ENCODE measurements around the gene BORCS8. TPM values are rescaled to one million over a fixed set of nuclear protein-coding genes. Genes with fewer than 3 reads are reported as not detected.
"Not testable (repeated sequence)": the region's sequence is repeated elsewhere in the genome, so short reads cannot be mapped to it uniquely, and the experiment has no call there.

Gene BORCS8
- polyA plus RNA-seq, 1 donor, result 13.2 TPM

- not testable (repeated sequence) for DNase-seq
Measured at GRCh38 chr19:19148504-19148903, 43.4 kb downstream of the BORCS8 start.

- DNase-seq, result no peak
Measured at GRCh38 chr19:19147344-19147743, 44.6 kb downstream of the BORCS8 start.

- DNase-seq, result no peak
Measured at GRCh38 chr19:19146865-19147264, 45.1 kb downstream of the BORCS8 start.

- peak; percentile 61 for DNase-seq
Measured at GRCh38 chr19:19145684-19146608, 46.0 kb downstream of the BORCS8 start.

- DNase-seq, result no peak
Measured at GRCh38 chr19:19145281-19145680, 46.7 kb downstream of the BORCS8 start.

GRCh38 chr19:19142347-19142746 is 49.6 kb downstream of the BORCS8 start:
- no peak for DNase-seq

DNA sequence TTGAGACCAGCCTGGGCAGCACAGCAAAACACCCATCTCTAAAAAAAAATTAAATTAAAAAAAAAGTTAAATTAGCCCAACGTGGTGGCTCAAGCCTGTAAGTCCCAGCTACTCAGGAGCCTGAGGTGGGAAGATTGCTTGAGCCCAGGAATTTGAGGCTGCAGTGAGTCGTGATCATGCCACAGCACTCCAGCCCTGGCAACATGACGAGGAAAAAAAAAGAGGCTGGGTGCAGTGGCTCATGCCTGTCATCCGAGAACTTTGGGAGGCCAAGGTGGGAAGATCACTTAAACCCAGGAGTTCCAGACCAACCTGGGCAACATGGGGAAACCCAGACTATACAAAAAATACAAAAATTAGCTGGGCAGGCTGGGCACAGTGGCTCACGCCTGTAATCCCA is 51.5 kb downstream of the BORCS8 start:
- DNase-seq, result no peak

GRCh38 chr19:19139876-19140229 is 52.1 kb downstream of the BORCS8 start:
- DNase-seq, result no peak

DNA sequence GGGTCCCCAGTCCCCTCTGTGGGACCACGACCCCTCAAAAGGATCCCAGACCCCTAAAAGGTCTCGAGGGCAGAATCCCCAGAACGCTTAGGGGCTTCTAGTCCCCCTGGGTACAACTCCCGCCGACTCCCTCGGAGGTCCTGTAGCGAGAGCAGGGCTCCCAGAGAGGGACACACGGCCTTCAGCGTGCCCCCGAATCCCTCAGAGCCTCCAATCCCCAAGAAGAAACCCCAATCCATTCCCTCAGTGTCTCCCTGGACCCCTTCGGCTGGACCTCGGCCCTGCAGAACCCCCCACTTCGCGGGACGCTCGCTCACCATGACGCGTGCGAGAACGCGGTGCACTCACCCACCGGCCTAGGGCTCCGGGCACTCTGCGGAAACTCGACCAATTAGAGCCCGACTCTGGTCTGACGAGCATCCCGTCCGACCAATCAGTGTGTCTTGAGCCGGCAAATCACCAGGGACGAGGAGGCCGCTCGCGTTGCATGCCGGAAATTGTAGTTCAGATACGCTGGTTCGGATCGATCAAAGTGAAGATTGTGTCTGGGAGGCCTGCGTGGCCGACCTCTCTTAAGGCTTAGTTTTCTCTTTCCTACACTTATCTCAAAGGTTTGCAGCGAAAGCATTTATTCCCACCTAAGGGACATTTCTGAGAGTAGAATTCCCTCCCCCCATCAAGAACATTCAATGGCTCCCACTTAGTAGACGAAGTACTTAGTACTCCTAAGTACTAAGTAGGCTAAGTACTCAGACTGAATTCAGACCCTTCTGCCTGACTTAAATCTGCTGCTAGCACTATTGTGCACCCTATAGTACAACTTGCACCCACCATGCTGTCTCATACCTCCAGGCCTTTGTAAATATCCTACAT is 53.6 kb downstream of the BORCS8 start, which contains the start of gene TMEM161A:
TSS of gene TMEM161A (minus strand) at position 370 of the 873 bp plus-strand sequence. CDS start at position 320, 50 bp downstream.
- peak; percentile 98 for DNase-seq

- DNase-seq, result no peak
Measured at GRCh38 chr19:19137556-19138108, 54.3 kb downstream of the BORCS8 start.

DNA sequence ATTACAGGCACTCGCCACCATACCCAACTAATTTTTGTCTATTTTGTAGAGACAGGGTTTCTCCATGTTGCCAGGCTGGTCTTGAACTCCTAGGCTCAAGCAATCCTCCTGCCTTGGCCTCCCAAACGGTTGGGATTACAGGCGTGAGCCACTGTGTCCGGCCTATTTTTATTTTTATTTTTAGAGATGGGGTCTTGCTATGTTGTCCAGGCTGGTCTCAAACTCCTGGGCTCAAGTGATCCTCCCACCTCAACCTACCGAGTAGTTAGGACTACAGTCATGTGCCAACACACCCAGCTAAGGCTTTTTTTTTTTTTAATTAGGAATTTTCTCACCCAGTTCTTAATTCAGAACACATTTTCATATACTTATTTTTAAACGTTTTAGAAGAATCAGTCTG is 56.2 kb downstream of the BORCS8 start:
- DNase-seq, result not testable (repeated sequence)

DNA sequence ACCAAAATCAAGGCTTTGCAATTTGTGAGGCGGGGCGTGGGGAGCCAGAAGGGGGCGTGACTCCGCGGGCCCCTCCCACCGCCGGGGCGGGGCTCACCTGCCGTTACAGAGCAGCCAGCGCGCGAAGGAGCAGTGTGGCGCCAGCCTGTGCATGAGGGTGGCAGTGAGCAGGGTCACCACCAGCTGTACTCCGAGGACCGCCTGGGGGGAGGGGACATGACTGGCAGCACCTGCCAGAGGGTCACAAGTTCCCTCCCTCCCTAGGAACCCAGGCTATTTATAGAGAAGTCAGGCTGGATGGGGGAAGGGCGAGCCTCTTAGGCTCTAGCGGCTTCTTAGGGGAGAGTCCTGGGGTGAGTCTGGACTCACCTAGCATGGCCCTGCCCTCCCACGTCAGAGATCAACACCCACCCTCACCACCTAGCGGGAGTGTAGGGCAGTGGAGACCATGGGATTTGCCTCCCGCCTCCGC is 57.2 kb downstream of the BORCS8 start:
- no peak for DNase-seq

DNA sequence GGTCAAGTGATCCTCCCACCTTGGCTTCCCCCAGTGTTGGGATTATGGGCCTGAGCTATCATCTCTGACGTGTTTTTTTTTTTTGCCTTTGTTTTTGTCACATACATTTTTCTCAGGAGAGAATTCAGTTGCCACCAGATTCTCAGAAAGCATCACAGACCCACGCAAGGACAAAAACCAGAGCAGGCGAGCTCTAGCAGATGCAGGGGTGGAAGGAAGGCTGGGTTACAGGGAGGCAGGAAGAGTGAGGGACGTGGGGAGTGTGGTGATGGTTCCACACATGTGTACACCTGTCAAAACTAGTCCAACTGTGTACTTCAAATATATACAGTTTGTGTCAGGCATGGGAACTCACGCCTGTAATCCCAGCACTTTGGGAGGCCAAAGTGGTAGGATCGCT is 58.0 kb downstream of the BORCS8 start:
- no peak for DNase-seq

- no peak for DNase-seq
Measured at GRCh38 chr19:19132912-19133311, 59.0 kb downstream of the BORCS8 start.

GRCh38 chr19:19131989-19132388 is 60.0 kb downstream of the BORCS8 start:
- no peak for DNase-seq

Other genes with a start within 250 kb of the BORCS8 start
- 62.8 TPM for gene SUGP2, start 158.6 kb downstream of the BORCS8 start, polyA plus RNA-seq (ENCODE audit: insufficient read length)
- 29.7 TPM for gene ARMC6, start 158.5 kb downstream of the BORCS8 start, polyA plus RNA-seq (ENCODE audit: insufficient read length)
- 10.3 TPM for gene SLC25A42, start 128.2 kb downstream of the BORCS8 start, polyA plus RNA-seq (ENCODE audit: insufficient read length)
- gene TMEM161A, start 53.7 kb downstream of the BORCS8 start, polyA plus RNA-seq (ENCODE audit: insufficient read length), result 21.8 TPM
- 2.8 TPM for gene MEF2B, start 21.9 kb downstream of the BORCS8 start, polyA plus RNA-seq (ENCODE audit: insufficient read length)
- gene RFXANK, start 106 bp upstream of the BORCS8 start, polyA plus RNA-seq (ENCODE audit: insufficient read length), result 64.6 TPM
- gene NR2C2AP, start 11.3 kb upstream of the BORCS8 start, polyA plus RNA-seq (ENCODE audit: insufficient read length), result 9.2 TPM
- gene NCAN, start 19.8 kb upstream of the BORCS8 start, polyA plus RNA-seq (ENCODE audit: insufficient read length), result 0.06 TPM
- gene TM6SF2, start 81.1 kb upstream of the BORCS8 start, polyA plus RNA-seq (ENCODE audit: insufficient read length), result 1.7 TPM
- 40.4 TPM for gene SUGP1, start 128.4 kb upstream of the BORCS8 start, polyA plus RNA-seq (ENCODE audit: insufficient read length)
- 60.6 TPM for gene MAU2, start 128.7 kb upstream of the BORCS8 start, polyA plus RNA-seq (ENCODE audit: insufficient read length)
- 56.4 TPM for gene GATAD2A, start 213.5 kb upstream of the BORCS8 start, polyA plus RNA-seq (ENCODE audit: insufficient read length)

Data from hindlimb muscle (tissue), 1 donor.